ENCODE measurements around the gene SMIM13. TPM values are rescaled to one million over a fixed set of nuclear protein-coding genes. Genes with fewer than 3 reads are reported as not detected.

SMIM13 gene
- total and polyA plus RNA-seq, 2 of the 4 experiments (the other 2 are of a cell fraction), result 5.4 to 10.0 TPM

- Histone ChIP-seq H2BK120ac (ENCODE audit: low read depth, low read length) (no peak overlapping the region), H3K36me3 (ENCODE audit: control insufficient read depth, insufficient read depth, low read length) (peaks cover 11% of the 10 kb centered on the region), H3K4me3 (ENCODE audit: insufficient read depth, low read depth, low read length) (no peak overlapping the region), H3K4ac (ENCODE audit: low read depth, low read length) (no peak overlapping the region), H4K91ac (ENCODE audit: insufficient read depth, low read depth, low read length) (no peak overlapping the region), H3K27ac (ENCODE audit: insufficient read depth, low read length) (no peak overlapping the region), H2AK9ac (replicated peaks; ENCODE audit: low read depth, low read length, poor library complexity) (no peak overlapping the region), H2AFZ (replicated peaks; ENCODE audit: low read length, poor library complexity) (no peak overlapping the region), H3K23ac (ENCODE audit: low read depth, low read length) (no peak overlapping the region), H3K14ac (replicated peaks; ENCODE audit: low read depth, low read length) (no peak overlapping the region), H3K9me1 (ENCODE audit: insufficient read depth, low read length) (0 out of 2 replicates have a peak, but pooled peaks cover 6% of the 10 kb centered on the region), H3K18ac (ENCODE audit: low read depth, low read length) (no peak overlapping the region), H2BK20ac (ENCODE audit: low read depth, low read length) (no peak overlapping the region), H4K20me1 (ENCODE audit: insufficient read depth, low read length) (no peaks in the 10 kb centered on the region), H3K4me2 (ENCODE audit: low read depth, low read length) (no peak overlapping the region), H2BK15ac (ENCODE audit: low read depth, low read length) (no peak overlapping the region), H3K9me3 (ENCODE audit: control insufficient read depth, insufficient read depth, low read length) (no peaks in the 10 kb centered on the region), H4K8ac (ENCODE audit: low read depth in 2 of 2, low read length in 2 of 2) (no peak overlapping the region), H3K56ac (ENCODE audit: extremely low read depth, insufficient read depth, low read length) (no peak overlapping the region), H4K5ac (ENCODE audit: low read depth, low read length) (no peak overlapping the region), H3K27me3 (ENCODE audit: control insufficient read depth, insufficient read depth, low read length) (no peaks in the 10 kb centered on the region), H2BK5ac (ENCODE audit: low read depth, low read length, poor library complexity, severe bottlenecking) (no peak overlapping the region), H3K9ac (ENCODE audit: low read depth, low read length) (no peak overlapping the region), H3K4me1 (ENCODE audit: control insufficient read depth, insufficient read depth, low read length) (peaks cover 2% of the 10 kb centered on the region; the same call in 1 of the 2 replicates), H3K79me1 (ENCODE audit: low read depth in 1 of 2, low read length in 2 of 2) (peaks cover 0 to 34% of the 10 kb centered on the region in 2 experiments; a peak in 2 of 4 replicates), H2AK5ac (ENCODE audit: low read depth, low read length) (no peak overlapping the region)
- intact Hi-C loops (cut with micrococcal nuclease) (no loop called here), in situ Hi-C loops (cut with MboI; ENCODE audit: low sequenced_read_pairs) (no loop called here), dilution Hi-C loops (cut with HindIII; ENCODE audit: low sequenced_read_pairs, unreplicated experiment) (no loop called here)
- no peak for DNase-seq
- ATAC-seq (ENCODE audit: low read depth), result no peak
- CTCF ChIA-PET, result no interaction called here
- POLR2A ChIA-PET (ENCODE audit: unreplicated experiment), result no interaction called here
- 100% methylated on average over 1 of the region's 3 CpGs; no CpG with 5 or more reads in 1 of the 2 experiments for WGBS, 2 experiments (ENCODE audit: extremely low coverage in 2 of 2, insufficient read length in 1 of 2)
- TF ChIP-seq SMC3 (IDR thresholded peaks at IDR 0.05; ENCODE audit: low read depth, low read length), result no peak
- TF ChIP-seq MAFK (IDR thresholded peaks at IDR 0.05; ENCODE audit: low read depth, low read length), result no peak
- no peak for TF ChIP-seq CHD1 (IDR thresholded peaks at IDR 0.05; ENCODE audit: low read depth, low read length)
- no TSS peak for BruUV-seq (replicated peaks)
These were observed 90.2 kb downstream of the SMIM13 start for GRCh38 chr6:11183761-11184362.
